Adrenal gland (tissue), 12 donors: ENCODE results near the gene DIAPH2. TPM values are rescaled to one million over a fixed set of nuclear protein-coding genes. Genes with fewer than 3 reads are reported as not detected.
"Not testable (repeated sequence)": the region's sequence is repeated elsewhere in the genome, so short reads cannot be mapped to it uniquely, and the experiment has no call there.

Experiments
- DNase-seq, 7 donors: peaks; one replicate each; pipeline ENCODE4 v3.0.0-alpha.2; 2019 to 2020
- H3K27ac ChIP-seq, 5 donors: fragments of 200-600 bp; sonication (generic) in 4 of 5; 1 replicate in 3 of 5; 2 replicates in 2 of 5; pipeline versions ENCODE4 v1.5.1 to v1.8.0; 2016 to 2020; ENCODE audit warnings: mild to moderate bottlenecking in 1 of 5
- H3K27me3 ChIP-seq: fragments of 200-600 bp; 2 replicates; pipeline ENCODE4 v1.8.0; 2021
- H3K36me3 ChIP-seq, 2 donors: fragments of 200-600 bp; replicated peaks in 1 of 2; 1 replicate in 1 of 2; 2 replicates in 1 of 2; pipeline versions ENCODE4 v1.5.1 to v1.8.0; 2018 to 2022
- H3K4me1 ChIP-seq, 2 donors: fragments of 200-600 bp; replicated peaks in 1 of 2; 1 replicate in 1 of 2; 2 replicates in 1 of 2; pipeline versions ENCODE4 v1.5.1 to v1.8.0; 2018 to 2021
- H3K4me3 ChIP-seq, 4 donors: fragments of 200-600 bp; sonication (generic) in 3 of 4; one replicate each; pipeline ENCODE4 v1.5.1; 2016 to 2018
- H3K9me3 ChIP-seq, 3 donors: fragments of 200-600 bp; sonication (generic) in 1 of 3; replicated peaks in 1 of 3; 1 replicate in 2 of 3; 2 replicates in 1 of 3; pipeline versions ENCODE4 v1.5.1 to v1.8.0; 2016 to 2021
- CTCF ChIP-seq, 6 experiments: fragments of 450-650 bp in 4 of 6; fragments of 200-600 bp in 2 of 6; sonication (generic) in 1 of 6; IDR thresholded peaks; 1 replicate in 5 of 6; 2 replicates in 1 of 6; pipeline versions ENCODE4 v1.5.1 to v1.8.0; 2016 to 2021; ENCODE audit warnings: antibody characterized with exemption in 6 of 6, mild to moderate bottlenecking in 2 of 6, moderate library complexity in 1 of 6
- POLR2A ChIP-seq, 2 donors: fragments of 450-650 bp; IDR thresholded peaks; one replicate each; pipeline ENCODE4 v1.6.1; 2017; ENCODE audit warnings: antibody characterized with exemption in 2 of 2, mild to moderate bottlenecking in 2 of 2, moderate library complexity in 1 of 2
- WGBS, 4 donors: extraction: QIAGEN DNeasy Blood & Tissue Kit in 2 of 4; methylation state at CpG; one replicate each; pipeline versions ENCODE4 v1.1.5 to v1.1.7; 2013 to 2017; 5-methylcytosine and 5-hydroxymethylcytosine counted together
- intact Hi-C, 2 donors: fragments of 100-400 bp; cut with DNase I; formaldehyde crosslinking; loops; one replicate each; pipeline versions ENCODE4 v1.14.1 to v1.15.0; 2022 to 2023
- polyA plus RNA-seq, 3 donors: library from polyadenylated mRNA; stranded (reverse); fragments of 200-250 nt in 2 of 3; fragments of 350-450 nt in 1 of 3; fragmentation: Illumina TruSeq in 1 of 3; extraction: RNeasy Lipid Tissue Mini Kit (QIAGEN cat#74804) in 1 of 3; gene quantifications; one replicate each; pipeline ENCODE4 v1.2.3, GENCODE V29; 2013 to 2014
- total RNA-seq, 9 donors: library from RNA; depleted of rRNA in 4 of 9; stranded (reverse); fragments of >200 nt in 4 of 9; fragments of 120-200 nt in 1 of 9; fragmentation: NEBNext Ultra II Directional in 1 of 9; extraction: Animal tissue kit (Norgen Biotek cat#: 25700) in 1 of 9; gene quantifications; one replicate each; pipeline versions ENCODE4 v1.1.0 to v1.2.4, GENCODE V29; 2013 to 2023
- donor health status: healthy with polysubstance abuse.
- donor health status: Bipolar disorder and iron deficiency.
- donor health status: DM: yes; HTN: yes; CAD: no.
- donor health status: DM: no; HTN: no; CAD: no.
- donor health status: DM: no; HTN: no; CAD: no.
- donor health status: DM: yes; HTN: yes; CAD: no.

Gene DIAPH2
- total and polyA plus RNA-seq, 12 donors: 3.2 to 33.3 (median 12.3) TPM

- Histone ChIP-seq H3K27me3 (no peaks in the 10 kb centered on the region), H3K27ac (no peak overlapping the region), H3K4me1 (no peaks in the 10 kb centered on the region), H3K9me3 (no peaks in the 10 kb centered on the region), H3K36me3 (no peaks in the 10 kb centered on the region), H3K4me3 (no peak overlapping the region)
- intact Hi-C loops: no loop called here
- WGBS, 4 donors: 67 to 94% (median 85%) methylated on average over 2 of the region's 2 CpGs
- no peak for TF ChIP-seq CTCF (IDR thresholded peaks at IDR 0.05)
- no peak for TF ChIP-seq POLR2A (IDR thresholded peaks at IDR 0.05)
- no peak for DNase-seq
Measured at GRCh38 chrX:96710031-96710430, 25.4 kb downstream of the DIAPH2 start.

DNA sequence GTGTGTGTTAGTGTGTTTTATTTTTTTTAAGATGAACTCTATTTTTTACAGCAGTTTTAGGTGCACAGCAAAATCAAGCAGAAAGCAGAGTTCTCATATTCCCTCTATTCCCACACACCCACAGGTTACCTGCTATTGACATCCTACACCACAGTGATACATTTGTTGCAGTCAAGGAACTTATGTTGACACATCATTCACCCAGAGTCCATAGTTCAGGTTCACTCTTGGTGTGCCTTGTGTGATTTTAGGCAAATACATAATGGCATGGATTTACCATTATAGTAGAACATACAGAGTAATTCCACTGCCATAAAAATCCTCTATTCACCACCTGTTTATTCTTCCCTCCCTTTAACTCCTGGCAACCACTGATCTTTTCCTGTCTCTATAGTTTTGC is 28.7 kb downstream of the DIAPH2 start:
- DNase-seq: no peak
- intact Hi-C loops: no loop called here

GRCh38 chrX:96714393-96714792 is 29.8 kb downstream of the DIAPH2 start:
- H3K36me3 ChIP-seq, H3K9me3 ChIP-seq, intact Hi-C loops, H3K4me3 ChIP-seq, H3K27ac ChIP-seq, DNase-seq, H3K27me3 ChIP-seq, H3K4me1 ChIP-seq: not testable (repeated sequence)
- 87 to 92% (median 89%) methylated on average over 6 of the region's 6 CpGs; no CpG with 5 or more reads in 1 of the 4 donors for WGBS, 4 donors

More for the DNA sequence above, 28.7 kb downstream of the DIAPH2 start:
- H3K9me3 ChIP-seq: no peaks in the 10 kb centered on the region
- no peaks in the 10 kb centered on the region for H3K36me3 ChIP-seq
- no peaks in the 10 kb centered on the region for H3K4me1 ChIP-seq
- TF ChIP-seq POLR2A (IDR thresholded peaks at IDR 0.05) (no peak), CTCF (IDR thresholded peaks at IDR 0.05) (no peak)
- H3K27ac ChIP-seq: no peak overlapping the region
- H3K27me3 ChIP-seq: no peaks in the 10 kb centered on the region
- no peak overlapping the region for H3K4me3 ChIP-seq

- Histone ChIP-seq H3K36me3 (no peaks in the 10 kb centered on the region), H3K4me1 (no peaks in the 10 kb centered on the region), H3K4me3 (no peak overlapping the region), H3K27ac (no peak overlapping the region), H3K27me3 (no peaks in the 10 kb centered on the region), H3K9me3 (no peaks in the 10 kb centered on the region)
- DNase-seq: no peak
- intact Hi-C loops: no loop called here
- TF ChIP-seq POLR2A (IDR thresholded peaks at IDR 0.05): no peak
- TF ChIP-seq CTCF (IDR thresholded peaks at IDR 0.05): no peak
- 42 to 47% (median 42%) methylated on average over 3 of the region's 3 CpGs for WGBS, 4 donors
Measured at GRCh38 chrX:96715481-96715880, 30.8 kb downstream of the DIAPH2 start.

DNA sequence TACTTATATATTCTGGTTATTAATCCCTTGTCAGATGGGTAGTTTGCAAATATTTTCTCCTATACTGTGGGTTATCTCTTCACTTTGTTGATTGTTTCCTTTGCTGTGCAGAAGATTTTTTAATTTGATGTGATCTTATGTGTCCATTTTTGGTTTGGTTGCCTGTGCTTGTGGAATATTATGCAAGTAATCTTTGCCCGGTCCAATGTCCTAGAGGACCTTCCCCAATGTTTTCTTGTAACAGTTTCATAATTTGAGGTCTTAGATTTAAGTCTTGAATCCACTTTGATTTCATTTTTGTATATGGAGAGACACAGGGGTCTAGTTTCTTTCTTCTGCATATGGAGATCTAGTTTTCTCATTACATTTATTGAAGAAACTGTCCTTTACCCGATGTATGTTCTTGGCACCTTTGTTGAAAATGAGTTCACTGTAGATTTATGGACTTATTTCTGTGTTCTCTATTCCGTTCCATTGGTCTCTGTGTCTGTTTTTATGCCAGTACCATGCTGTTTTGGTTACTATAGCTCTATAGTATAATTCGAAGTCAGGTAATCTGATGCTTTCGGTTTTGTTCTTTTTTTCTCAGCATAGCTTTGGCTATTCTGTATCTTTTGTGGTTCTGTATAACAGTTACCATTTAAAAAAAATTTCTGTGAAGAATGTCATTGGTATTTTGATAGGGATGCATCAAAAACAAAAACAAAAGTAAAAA is 34.7 kb downstream of the DIAPH2 start:
- no peak for DNase-seq
- 84 to 97% (median 91%) methylated on average over 5 of the region's 5 CpGs for WGBS, 4 donors
- Histone ChIP-seq H3K27me3 (no peaks in the 10 kb centered on the region), H3K4me3 (no peak overlapping the region), H3K27ac (no peak overlapping the region), H3K36me3 (no peaks in the 10 kb centered on the region), H3K4me1 (peaks cover 0 to 3% of the 10 kb centered on the region in 2 donors), H3K9me3 (no peaks in the 10 kb centered on the region)
- TF ChIP-seq POLR2A (IDR thresholded peaks at IDR 0.05) (no peak), CTCF (IDR thresholded peaks at IDR 0.05) (no peak)
- intact Hi-C loops: no loop called here
